IMR-90 (cell line): Measurements from ENCODE around the gene DOK6. TPM values are rescaled to one million over a fixed set of nuclear protein-coding genes. Genes with fewer than 3 reads are reported as not detected.

ENCODE experiments used
- ATAC-seq: fragments of 200-7000 bp; cut with Tn5 transposase; 2 replicates; pipeline ENCODE4 v1.9.1; 2020; ENCODE audit warnings: low read depth, mild to moderate bottlenecking, moderate library complexity
- BruUV-seq: library from RNA; stranded (reverse); fragments of 400-500 nt; replicated peaks from 2 replicates; lab custom pipeline; 2021; lab: Mats Ljungman, UMichigan
- CTCF ChIA-PET: fragments of 300-600 bp; formaldehyde crosslinking; extraction: SDS; loops from one replicate; lab custom pipeline; 2021; ENCODE audit warnings: antibody characterized with exemption; lab: Yijun Ruan, JAX
- POLR2A ChIA-PET: fragments of 300-600 bp; sonication (Branson Sonifier 250); formaldehyde crosslinking; loops from one replicate; lab custom pipeline; 2022; ENCODE audit warnings: antibody characterized with exemption; ENCODE audit not compliant: unreplicated experiment; lab: Charles Lee
- DNase-seq: peaks from one replicate; pipeline ENCODE4 v3.0.0; 2013
- H2AFZ ChIP-seq: replicated peaks from 2 replicates; pipeline ENCODE3; 2013; ENCODE audit warnings: low read length, mild to moderate bottlenecking; ENCODE audit not compliant: poor library complexity
- H2AK5ac ChIP-seq: 2 replicates; pipeline ENCODE4 v1.6.1; 2013; ENCODE audit warnings: low read depth, low read length, inconsistent platforms
- H2AK9ac ChIP-seq: replicated peaks from 2 replicates; pipeline ENCODE3; 2013; ENCODE audit warnings: mild to moderate bottlenecking, low read depth, low read length, moderate library complexity; ENCODE audit not compliant: poor library complexity
- H2BK120ac ChIP-seq: 2 replicates; pipeline ENCODE4 v1.6.1; 2013; ENCODE audit warnings: low read depth, low read length, inconsistent platforms
- H2BK15ac ChIP-seq: 3 replicates; pipeline ENCODE4 v1.6.1; 2013; ENCODE audit warnings: low read depth, low read length, inconsistent platforms
- H2BK20ac ChIP-seq: 2 replicates; pipeline ENCODE4 v1.6.1; 2013; ENCODE audit warnings: low read depth, mild to moderate bottlenecking, inconsistent platforms, low read length, moderate library complexity
- H2BK5ac ChIP-seq: 2 replicates; pipeline ENCODE4 v1.6.1; 2013; ENCODE audit warnings: mild to moderate bottlenecking, low read depth, low read length, inconsistent platforms; ENCODE audit not compliant: poor library complexity, severe bottlenecking
- H3K14ac ChIP-seq: replicated peaks from 2 replicates; pipeline ENCODE4 v1.6.1; 2013; ENCODE audit warnings: low read depth, low read length, inconsistent platforms
- H3K18ac ChIP-seq: 2 replicates; pipeline ENCODE4 v1.6.1; 2013; ENCODE audit warnings: low read depth, low read length, control low read depth
- H3K23ac ChIP-seq: 2 replicates; pipeline ENCODE4 v1.6.1; 2013; ENCODE audit warnings: low read depth, low read length, inconsistent platforms
- H3K27ac ChIP-seq: 2 replicates; pipeline ENCODE4 v1.5.1; 2013; ENCODE audit warnings: mild to moderate bottlenecking, control low read depth, low read length; ENCODE audit not compliant: insufficient read depth
- H3K27me3 ChIP-seq: 2 replicates; pipeline ENCODE4 v1.6.1; 2013; ENCODE audit warnings: low read length; ENCODE audit not compliant: control insufficient read depth, insufficient read depth
- H3K36me3 ChIP-seq: 2 replicates; pipeline ENCODE4 v1.6.1; 2013; ENCODE audit warnings: low read length, mixed read lengths; ENCODE audit not compliant: control insufficient read depth, insufficient read depth
- H3K4ac ChIP-seq: 2 replicates; pipeline ENCODE4 v1.6.1; 2013; ENCODE audit warnings: low read depth, low read length, inconsistent platforms
- H3K4me1 ChIP-seq: 2 replicates; pipeline ENCODE4 v1.6.1; 2013; ENCODE audit warnings: low read length, mixed read lengths; ENCODE audit not compliant: control insufficient read depth, insufficient read depth
- H3K4me2 ChIP-seq: 2 replicates; pipeline ENCODE4 v1.6.1; 2013; ENCODE audit warnings: low read depth, mild to moderate bottlenecking, control low read depth, low read length, moderate library complexity
- H3K4me3 ChIP-seq: 2 replicates; pipeline ENCODE4 v1.5.1; 2013; ENCODE audit warnings: low read depth, mild to moderate bottlenecking, control low read depth, low read length, moderate library complexity; ENCODE audit not compliant: insufficient read depth
- H3K56ac ChIP-seq: 2 replicates; pipeline ENCODE4 v1.6.1; 2013; ENCODE audit warnings: low read length, inconsistent platforms; ENCODE audit not compliant: insufficient read depth; ENCODE audit errors: extremely low read depth
- H3K79me1 ChIP-seq, 2 experiments: 2 replicates each; pipeline ENCODE4 v1.6.1; 2013; ENCODE audit warnings: low read length in 2 of 2, inconsistent platforms in 1 of 2, low read depth in 1 of 2
- H3K9ac ChIP-seq: 2 replicates; pipeline ENCODE4 v1.6.1; 2013; ENCODE audit warnings: low read depth, low read length, control low read depth
- H3K9me1 ChIP-seq: 2 replicates; pipeline ENCODE4 v1.6.1; 2013; ENCODE audit warnings: low read length, inconsistent platforms; ENCODE audit not compliant: insufficient read depth
- H3K9me3 ChIP-seq: 2 replicates; pipeline ENCODE4 v1.6.1; 2013; ENCODE audit warnings: low read length; ENCODE audit not compliant: control insufficient read depth, insufficient read depth
- H4K20me1 ChIP-seq: 2 replicates; pipeline ENCODE4 v1.6.1; 2013; ENCODE audit warnings: low read length, inconsistent platforms; ENCODE audit not compliant: insufficient read depth
- H4K5ac ChIP-seq: 2 replicates; pipeline ENCODE4 v1.6.1; 2013; ENCODE audit warnings: mild to moderate bottlenecking, low read depth, low read length, control low read depth
- H4K8ac ChIP-seq, 2 experiments: 2 replicates each; pipeline ENCODE4 v1.6.1; 2013; ENCODE audit warnings: low read depth in 2 of 2, low read length in 2 of 2, control low read depth in 1 of 2, inconsistent platforms in 1 of 2
- H4K91ac ChIP-seq: 2 replicates; pipeline ENCODE4 v1.6.1; 2013; ENCODE audit warnings: low read depth, low read length, inconsistent platforms; ENCODE audit not compliant: insufficient read depth
- CEBPB ChIP-seq: IDR thresholded peaks from 2 replicates; pipeline ENCODE4 v1.6.1; 2012; ENCODE audit warnings: low read depth, low read length, improper control_type of control experiment
- MAFK ChIP-seq: IDR thresholded peaks from 2 replicates; pipeline ENCODE4 v1.6.1; 2012; ENCODE audit warnings: low read depth, low read length, improper control_type of control experiment
- dilution Hi-C: fragments of 300-500 bp; cut with HindIII; formaldehyde crosslinking; loops from one replicate; pipeline ENCODE4 v1.14.3; 2018; ENCODE audit warnings: low sequenced_read_pairs; ENCODE audit not compliant: unreplicated experiment
- in situ Hi-C: fragments of 300-500 bp; cut with MboI; formaldehyde crosslinking; loops from 3 replicates; pipeline ENCODE4 v1.14.3; 2019; ENCODE audit warnings: low sequenced_read_pairs, inconsistent platforms, mixed read lengths
- intact Hi-C: fragments of 100-400 bp; cut with micrococcal nuclease; formaldehyde crosslinking; loops from 2 replicates; pipeline ENCODE4 v1.10.0; 2022
- polyA plus RNA-seq, 3 experiments: library from polyadenylated mRNA; depleted of rRNA; stranded (reverse); fragments of >200 nt; gene quantifications; 2 replicates each; pipeline ENCODE4 v1.2.3, GENCODE V29; 2012; ENCODE audit warnings: low replicate concordance in 1 of 3
- total RNA-seq: library from RNA; depleted of rRNA; stranded (reverse); fragments of >200 nt; gene quantifications from 2 replicates; pipeline ENCODE4 v1.2.3, GENCODE V29; 2012

DOK6 gene
- total and polyA plus RNA-seq, 2 of the 4 experiments (the other 2 are of a cell fraction) = 1.9 to 2.7 TPM

DNA sequence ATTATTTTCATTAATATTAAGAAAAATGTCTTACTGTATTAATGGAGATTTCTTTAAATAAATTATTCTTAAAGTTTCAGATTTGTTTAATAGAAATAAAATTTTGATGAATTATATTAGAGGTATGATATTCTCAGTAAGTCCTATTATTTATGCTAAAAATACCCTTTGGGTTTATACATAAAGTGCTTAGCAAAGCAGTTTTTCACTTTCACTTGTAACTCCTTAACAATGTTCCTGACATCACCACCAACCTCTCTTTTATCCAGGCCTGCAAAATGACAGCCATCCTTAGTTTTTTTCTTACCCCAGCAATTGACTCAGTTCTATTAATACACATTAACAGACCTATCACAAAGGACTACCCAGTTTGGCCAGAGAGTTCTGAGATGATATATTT lies 376.6 kb downstream of the DOK6 start:
- TF ChIP-seq MAFK (peak; percentile 98), CEBPB (no peak)
- Histone ChIP-seq H2AK5ac (no peak overlapping the region), H3K9me3 (no peaks in the 10 kb centered on the region), H3K18ac (no peak overlapping the region), H3K4me2 (no peak overlapping the region), H3K9me1 (no peaks in the 10 kb centered on the region), H2BK120ac (no peak overlapping the region), H2AK9ac (no peak overlapping the region), H4K20me1 (no peaks in the 10 kb centered on the region), H3K4me3 (no peak overlapping the region), H3K36me3 (no peaks in the 10 kb centered on the region), H3K79me1 (no peaks in the 10 kb centered on the region), H2BK15ac (no peak overlapping the region), H3K23ac (no peak overlapping the region), H4K5ac (no peak overlapping the region), H2BK20ac (no peak overlapping the region), H3K4ac (no peak overlapping the region), H2AFZ (no peak overlapping the region), H2BK5ac (no peak overlapping the region), H3K56ac (no peak overlapping the region), H3K4me1 (no peaks in the 10 kb centered on the region), H3K27me3 (no peaks in the 10 kb centered on the region), H4K8ac (no peak overlapping the region), H3K14ac (no peak overlapping the region), H3K27ac (no peak overlapping the region), H3K9ac (no peak overlapping the region), H4K91ac (no peak overlapping the region)
- intact Hi-C loops (no loop called here), in situ Hi-C loops (no loop called here), dilution Hi-C loops (no loop called here)
- BruUV-seq = no TSS peak
- CTCF ChIA-PET = no interaction called here
- POLR2A ChIA-PET = no interaction called here
- ATAC-seq (no peak), DNase-seq (no peak)
